ENCODE results near the gene PTGS2. TPM values are rescaled to one million over a fixed set of nuclear protein-coding genes. Genes with fewer than 3 reads are reported as not detected.
"Not testable (repeated sequence)": the region's sequence is repeated elsewhere in the genome, so short reads cannot be mapped to it uniquely, and the experiment has no call there.

PTGS2 gene
- total RNA-seq, 3 donors from 2014 or later, result 1.2 to 5.4 (median 2.0) TPM

GRCh38 chr1:186653312-186653711, 26.9 kb downstream of the PTGS2 start:
- ATAC-seq (no peak), DNase-seq (no peak)
- H3K27me3 Mint-ChIP-seq (ENCODE audit: low read depth), result peaks cover 4% of the 10 kb centered on the region
- no peak overlapping the region for H3K4me3 Mint-ChIP-seq
- no peaks in the 10 kb centered on the region for H3K9me3 Mint-ChIP-seq
- H3K4me1 Mint-ChIP-seq (ENCODE audit: low read depth), result no peaks in the 10 kb centered on the region
- no peaks in the 10 kb centered on the region for H3K36me3 Mint-ChIP-seq (ENCODE audit: insufficient read depth)

GRCh38 chr1:186648613-186649012, 31.6 kb downstream of the PTGS2 start:
- no peak for ATAC-seq
- Mint-ChIP-seq H3K36me3 (ENCODE audit: insufficient read depth) (no peaks in the 10 kb centered on the region), H3K4me1 (ENCODE audit: low read depth) (no peaks in the 10 kb centered on the region), H3K4me3 (no peak overlapping the region), H3K27me3 (ENCODE audit: low read depth) (peaks cover 3% of the 10 kb centered on the region), H3K9me3 (no peaks in the 10 kb centered on the region)
- DNase-seq, result no peak

GRCh38 chr1:186647985-186648384, 32.2 kb downstream of the PTGS2 start:
- H3K9me3 Mint-ChIP-seq; H3K27me3 Mint-ChIP-seq (ENCODE audit: low read depth); H3K4me3 Mint-ChIP-seq; ATAC-seq; H3K4me1 Mint-ChIP-seq (ENCODE audit: low read depth); DNase-seq; H3K36me3 Mint-ChIP-seq (ENCODE audit: insufficient read depth): not testable (repeated sequence)

- no peaks in the 10 kb centered on the region for H3K9me3 Mint-ChIP-seq
- no peaks in the 10 kb centered on the region for H3K4me1 Mint-ChIP-seq (ENCODE audit: low read depth)
- H3K36me3 Mint-ChIP-seq (ENCODE audit: insufficient read depth), result no peaks in the 10 kb centered on the region
- ATAC-seq, result no peak
- H3K27me3 Mint-ChIP-seq (ENCODE audit: low read depth), result no peaks in the 10 kb centered on the region
- DNase-seq, result no peak
- H3K4me3 Mint-ChIP-seq, result no peak overlapping the region
These were observed 36.6 kb downstream of the PTGS2 start for GRCh38 chr1:186643614-186644013.

- not testable (repeated sequence) for H3K4me3 Mint-ChIP-seq; H3K4me1 Mint-ChIP-seq (ENCODE audit: low read depth); H3K9me3 Mint-ChIP-seq; ATAC-seq; H3K27me3 Mint-ChIP-seq (ENCODE audit: low read depth); H3K36me3 Mint-ChIP-seq (ENCODE audit: insufficient read depth); DNase-seq
These were observed 42.7 kb downstream of the PTGS2 start for GRCh38 chr1:186637567-186637966.

- DNase-seq (no peak), ATAC-seq (no peak)
- no peaks in the 10 kb centered on the region for H3K36me3 Mint-ChIP-seq (ENCODE audit: insufficient read depth)
- H3K4me3 Mint-ChIP-seq, result no peak overlapping the region
- no peaks in the 10 kb centered on the region for H3K4me1 Mint-ChIP-seq (ENCODE audit: low read depth)
- H3K9me3 Mint-ChIP-seq, result no peaks in the 10 kb centered on the region
- H3K27me3 Mint-ChIP-seq (ENCODE audit: low read depth), result peaks cover 2% of the 10 kb centered on the region
These were observed 43.4 kb downstream of the PTGS2 start for GRCh38 chr1:186636786-186637185.

DNA sequence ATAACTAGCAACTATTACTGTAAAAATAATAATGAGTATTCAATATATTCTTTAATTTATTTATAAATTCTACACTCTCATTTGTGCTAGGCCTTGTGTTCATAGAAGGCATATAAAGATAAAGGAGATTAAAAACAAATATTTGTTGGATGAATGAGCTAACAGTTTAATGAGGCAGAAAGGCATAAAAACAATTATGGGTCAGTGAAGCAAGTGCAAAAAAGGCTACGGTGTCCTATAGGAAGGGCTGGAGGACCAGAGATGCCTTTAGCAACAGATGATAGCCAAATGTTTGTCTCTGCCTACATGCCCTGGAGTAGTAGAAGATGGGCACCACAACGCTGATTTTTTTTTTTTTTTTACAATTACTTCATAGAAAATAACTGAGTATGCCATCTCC, 45.7 kb downstream of the PTGS2 start:
- DNase-seq (no peak), ATAC-seq (no peak)
- Mint-ChIP-seq H3K36me3 (ENCODE audit: insufficient read depth) (no peaks in the 10 kb centered on the region), H3K4me1 (ENCODE audit: low read depth) (no peaks in the 10 kb centered on the region), H3K27me3 (ENCODE audit: low read depth) (peaks cover 2% of the 10 kb centered on the region), H3K9me3 (no peaks in the 10 kb centered on the region), H3K4me3 (no peak overlapping the region)

- H3K4me3 Mint-ChIP-seq, result no peak overlapping the region
- peaks cover 2% of the 10 kb centered on the region for H3K27me3 Mint-ChIP-seq (ENCODE audit: low read depth)
- no peak for ATAC-seq
- DNase-seq, result no peak
- H3K9me3 Mint-ChIP-seq, result no peaks in the 10 kb centered on the region
- no peaks in the 10 kb centered on the region for H3K4me1 Mint-ChIP-seq (ENCODE audit: low read depth)
- H3K36me3 Mint-ChIP-seq (ENCODE audit: insufficient read depth), result no peaks in the 10 kb centered on the region
These were observed 47.1 kb downstream of the PTGS2 start for GRCh38 chr1:186633116-186633515.

GRCh38 chr1:186629341-186629740, 50.9 kb downstream of the PTGS2 start:
- H3K4me1 Mint-ChIP-seq (ENCODE audit: low read depth), result no peaks in the 10 kb centered on the region
- peaks cover 3% of the 10 kb centered on the region for H3K27me3 Mint-ChIP-seq (ENCODE audit: low read depth)
- H3K9me3 Mint-ChIP-seq, result no peaks in the 10 kb centered on the region
- H3K36me3 Mint-ChIP-seq (ENCODE audit: insufficient read depth), result no peaks in the 10 kb centered on the region
- no peak overlapping the region for H3K4me3 Mint-ChIP-seq
- DNase-seq (no peak), ATAC-seq (no peak)

DNA sequence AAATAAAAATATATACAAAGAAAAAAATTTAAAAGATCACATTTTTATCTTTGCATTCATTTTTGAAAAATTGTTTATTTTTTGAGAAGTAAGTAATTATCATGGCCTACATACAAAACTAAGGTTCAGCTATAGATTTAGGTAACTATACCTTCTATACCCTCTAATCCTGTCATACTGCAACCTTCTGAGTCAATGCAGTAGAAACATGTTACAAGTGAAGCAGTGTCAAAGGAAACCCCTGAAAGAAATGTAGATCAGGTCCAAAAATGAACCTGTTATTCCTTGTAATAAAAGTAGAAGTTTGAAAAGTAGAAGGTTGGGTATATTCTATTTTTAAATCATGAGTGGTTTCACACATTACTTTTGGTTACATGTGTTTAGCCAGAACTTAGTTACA, 51.3 kb downstream of the PTGS2 start:
- H3K27me3 Mint-ChIP-seq (ENCODE audit: low read depth), result peaks cover 3% of the 10 kb centered on the region
- H3K4me1 Mint-ChIP-seq (ENCODE audit: low read depth), result no peaks in the 10 kb centered on the region
- ATAC-seq, result no peak
- H3K9me3 Mint-ChIP-seq, result no peaks in the 10 kb centered on the region
- no peak overlapping the region for H3K4me3 Mint-ChIP-seq
- no peak for DNase-seq
- H3K36me3 Mint-ChIP-seq (ENCODE audit: insufficient read depth), result no peaks in the 10 kb centered on the region

GRCh38 chr1:186627019-186627418, 53.2 kb downstream of the PTGS2 start:
- no peak for ATAC-seq
- H3K27me3 Mint-ChIP-seq (ENCODE audit: low read depth), result peaks cover 3% of the 10 kb centered on the region
- no peaks in the 10 kb centered on the region for H3K36me3 Mint-ChIP-seq (ENCODE audit: insufficient read depth)
- no peak overlapping the region for H3K4me3 Mint-ChIP-seq
- no peaks in the 10 kb centered on the region for H3K9me3 Mint-ChIP-seq
- DNase-seq, result no peak
- H3K4me1 Mint-ChIP-seq (ENCODE audit: low read depth), result no peaks in the 10 kb centered on the region

DNA sequence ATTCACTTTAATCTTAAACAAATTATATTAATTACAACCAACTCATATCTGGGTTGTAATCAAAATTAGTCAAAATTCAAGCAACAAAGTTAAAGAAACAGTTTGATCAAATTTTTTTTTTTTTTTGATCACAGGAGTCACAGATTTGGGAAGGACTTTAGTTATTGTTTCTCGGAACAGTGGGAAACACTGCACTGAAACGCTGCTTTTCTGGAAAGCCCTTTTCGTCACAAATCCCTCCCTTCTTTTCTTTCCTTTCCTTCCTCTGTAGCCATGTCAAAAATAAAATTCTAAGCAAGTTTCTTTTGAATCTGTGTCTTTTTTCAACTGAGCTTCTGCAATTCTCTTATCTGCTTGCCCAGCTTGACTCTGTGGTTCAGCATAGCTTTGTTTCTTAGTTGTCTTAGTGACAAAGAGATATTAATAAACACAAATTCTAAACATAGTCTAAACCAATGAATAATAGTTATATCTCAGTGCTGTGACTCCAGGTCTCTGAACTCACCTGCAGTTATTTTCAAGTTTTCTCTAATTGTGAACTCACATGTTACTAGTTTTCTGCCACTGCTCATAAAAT, 53.8 kb downstream of the PTGS2 start:
- Mint-ChIP-seq H3K4me3 (no peak overlapping the region), H3K9me3 (no peaks in the 10 kb centered on the region), H3K36me3 (ENCODE audit: insufficient read depth) (no peaks in the 10 kb centered on the region), H3K27me3 (ENCODE audit: low read depth) (peaks cover 3% of the 10 kb centered on the region), H3K4me1 (ENCODE audit: low read depth) (no peaks in the 10 kb centered on the region)
- no peak for DNase-seq
- ATAC-seq, result no peak

DNA sequence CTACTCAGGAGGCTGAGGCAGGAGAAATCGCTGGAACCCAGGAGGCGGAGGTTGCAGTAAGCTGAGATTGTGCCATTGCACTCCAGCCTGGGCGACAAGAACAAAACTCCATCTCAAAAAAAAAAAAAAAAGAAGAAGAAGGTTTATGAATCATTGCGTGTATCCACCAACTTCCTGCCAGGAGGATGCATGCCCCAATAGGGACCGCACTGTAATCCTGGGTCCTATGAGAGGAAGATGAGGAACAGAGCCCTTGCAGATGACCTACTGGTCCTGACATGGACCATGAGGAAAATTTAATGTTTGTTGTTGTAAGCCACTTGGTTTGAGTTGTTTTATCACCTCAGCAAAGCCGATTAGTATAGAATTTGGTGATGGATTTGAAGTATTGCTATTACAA, 56.7 kb downstream of the PTGS2 start:
- DNase-seq, result no peak
- no peaks in the 10 kb centered on the region for H3K36me3 Mint-ChIP-seq (ENCODE audit: insufficient read depth)
- H3K4me3 Mint-ChIP-seq, result no peak overlapping the region
- no peak for ATAC-seq
- peaks cover 14% of the 10 kb centered on the region for H3K4me1 Mint-ChIP-seq (ENCODE audit: low read depth)
- no peaks in the 10 kb centered on the region for H3K9me3 Mint-ChIP-seq
- H3K27me3 Mint-ChIP-seq (ENCODE audit: low read depth), result peaks cover 3% of the 10 kb centered on the region
